GM19351 (cell line): ENCODE data around the gene NSUN2.

ENCODE experiments used
- ATAC-seq: cut with Tn5 transposase; IDR thresholded peaks from one replicate; pipeline ENCODE4 v1.9.1; 2021; ENCODE audit warnings: mild to moderate bottlenecking, moderate library complexity; ENCODE audit not compliant: unreplicated experiment

Gene NSUN2

GRCh38 chr5:6567068-6567467 is 65.8 kb downstream of the NSUN2 start:
- ATAC-seq = no peak

- no peak for ATAC-seq
These were observed 67.4 kb downstream of the NSUN2 start for GRCh38 chr5:6565492-6565891.

- no peak for ATAC-seq
These were observed 74.9 kb downstream of the NSUN2 start for GRCh38 chr5:6557807-6558575.

GRCh38 chr5:6556802-6557102 is 76.1 kb downstream of the NSUN2 start:
- no peak for ATAC-seq

GRCh38 chr5:6556089-6556801 is 76.6 kb downstream of the NSUN2 start:
- no peak for ATAC-seq

GRCh38 chr5:6554812-6555211 is 78.0 kb downstream of the NSUN2 start:
- ATAC-seq = no peak

GRCh38 chr5:6553972-6554371 is 78.9 kb downstream of the NSUN2 start:
- no peak for ATAC-seq

GRCh38 chr5:6552612-6553011 is 80.2 kb downstream of the NSUN2 start:
- no peak for ATAC-seq

- ATAC-seq = no peak
These were observed 80.9 kb downstream of the NSUN2 start for GRCh38 chr5:6551955-6552313.

GRCh38 chr5:6551287-6551954 is 81.4 kb downstream of the NSUN2 start:
- no peak for ATAC-seq

- ATAC-seq = no peak
These were observed 82.2 kb downstream of the NSUN2 start for GRCh38 chr5:6550628-6551027.
